Cerebellar cortex (tissue), 1 donor: ENCODE results near the gene FMNL2.
A peak's percentile ranks its signal among the peaks of the same experiment; 100 is the strongest.
"Not testable (repeated sequence)": the region's sequence is repeated elsewhere in the genome, so short reads cannot be mapped to it uniquely, and the experiment has no call there.

ENCODE experiments used
- DNase-seq: peaks from one replicate; pipeline ENCODE4 v3.0.0-alpha.2; 2015; ENCODE audit warnings: low spot score

The FMNL2 gene

DNA sequence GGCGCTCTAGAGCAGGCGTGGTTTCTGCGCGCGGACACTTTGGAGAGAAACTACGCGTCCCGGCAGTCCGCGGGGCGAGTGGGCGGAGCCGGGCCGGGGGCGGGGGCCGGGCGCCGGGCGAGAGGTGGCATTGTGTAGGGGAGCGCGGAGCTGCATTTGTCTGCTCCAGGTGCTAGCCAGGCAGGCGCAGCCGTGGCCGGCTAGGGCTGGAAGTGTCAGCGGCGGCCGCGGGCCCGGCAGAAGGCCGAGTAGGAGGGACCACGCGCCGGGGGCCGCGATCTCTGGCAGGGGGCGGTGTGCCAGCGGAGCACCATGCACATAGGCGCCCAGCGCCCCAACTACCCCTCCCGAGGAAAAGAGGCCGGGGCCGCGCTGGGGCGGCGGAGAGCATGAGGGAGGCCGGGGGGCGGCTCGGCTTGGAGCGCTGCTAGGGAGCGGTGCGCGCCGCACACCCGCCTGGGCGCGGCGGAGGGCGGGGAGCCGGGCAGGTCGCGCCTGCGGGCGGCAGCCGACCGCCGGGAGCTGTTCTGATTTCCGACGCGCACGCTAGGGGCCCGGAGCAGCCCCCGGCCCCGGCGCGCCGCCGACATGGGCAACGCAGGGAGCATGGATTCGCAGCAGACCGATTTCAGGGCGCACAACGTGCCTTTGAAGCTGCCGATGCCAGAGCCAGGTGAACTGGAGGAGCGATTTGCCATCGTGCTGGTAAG, at the start of gene FMNL2:
TSS of gene FMNL2 (plus strand) at position 159 of the 710 bp plus-strand sequence.
- DNase-seq: peak; percentile 91

DNA sequence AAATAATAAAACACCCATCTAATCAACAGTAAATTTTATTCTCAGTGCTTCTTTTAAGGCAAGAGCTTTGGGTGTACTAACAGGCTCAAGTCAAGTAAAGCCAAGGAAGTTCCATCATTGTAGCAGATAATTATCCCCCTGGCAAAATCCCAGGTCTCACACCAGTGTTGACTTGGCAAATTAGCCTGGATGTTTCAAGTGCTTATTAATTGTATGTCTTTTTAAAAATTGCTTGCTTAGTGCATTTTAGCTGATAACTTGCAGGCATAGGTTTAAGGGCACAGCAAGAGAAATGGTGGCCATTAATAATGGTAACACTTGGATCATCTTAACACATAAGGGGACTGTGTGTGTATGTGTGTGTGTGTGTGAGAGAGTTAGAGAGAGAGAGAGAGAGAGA, 42.0 kb upstream of the FMNL2 start:
- no peak for DNase-seq

DNA sequence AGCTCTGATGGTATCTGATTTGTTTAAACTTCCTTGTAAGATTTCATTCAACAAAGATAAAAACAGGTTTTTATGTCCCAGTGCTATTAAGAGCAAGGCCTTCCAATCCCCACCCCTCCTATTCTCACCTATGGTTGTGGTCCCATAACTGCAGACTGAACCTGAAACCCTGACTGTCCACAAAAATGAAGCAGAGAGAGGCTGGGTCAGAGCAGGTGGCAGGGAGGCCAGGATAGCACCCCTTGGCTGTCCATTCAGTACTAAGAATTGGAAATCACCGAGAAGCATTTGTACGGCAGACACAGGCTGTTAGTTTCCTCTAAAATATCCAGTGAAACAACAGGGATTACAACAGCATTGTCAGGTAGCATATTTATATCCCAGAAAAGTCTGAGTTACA, 37.3 kb upstream of the FMNL2 start:
- DNase-seq: no peak

DNA sequence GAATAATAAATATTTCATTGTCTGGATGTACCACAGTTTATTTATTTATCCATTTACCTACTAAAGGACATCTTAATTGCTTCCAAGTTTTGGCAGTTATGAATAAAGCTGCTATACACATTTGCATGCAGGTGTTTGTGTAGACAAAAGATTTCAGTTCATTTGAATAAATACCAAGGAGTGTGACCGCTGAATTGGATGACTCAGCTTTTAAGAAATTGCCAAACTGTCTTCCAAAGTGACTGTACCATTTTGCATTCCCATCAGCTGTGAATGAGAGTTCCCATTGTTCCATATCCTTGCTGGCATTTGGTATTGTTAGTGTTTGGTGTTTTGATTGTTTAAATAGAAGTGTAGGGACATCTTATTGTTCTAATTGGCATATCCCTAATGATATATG, 36.2 kb upstream of the FMNL2 start:
- no peak for DNase-seq

DNA sequence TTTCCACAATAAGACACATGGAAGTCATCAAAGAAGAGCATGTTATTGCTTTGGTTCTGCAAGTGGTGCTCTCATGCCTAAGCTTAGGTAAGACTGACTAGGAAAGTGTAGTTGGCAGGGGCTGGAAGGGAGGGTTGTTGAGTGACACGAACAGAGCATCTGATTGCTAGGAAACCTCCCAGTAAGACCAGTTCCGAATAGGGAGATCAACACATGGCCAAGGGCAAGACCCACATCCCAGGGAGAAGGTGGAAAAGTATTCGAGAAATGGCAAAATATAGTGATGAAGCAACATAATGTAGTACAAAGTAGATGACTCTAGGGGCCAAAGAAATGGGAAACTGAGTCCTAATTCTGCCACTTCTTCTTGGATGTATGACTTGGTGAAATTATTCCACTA, 33.8 kb upstream of the FMNL2 start:
- no peak for DNase-seq

DNA sequence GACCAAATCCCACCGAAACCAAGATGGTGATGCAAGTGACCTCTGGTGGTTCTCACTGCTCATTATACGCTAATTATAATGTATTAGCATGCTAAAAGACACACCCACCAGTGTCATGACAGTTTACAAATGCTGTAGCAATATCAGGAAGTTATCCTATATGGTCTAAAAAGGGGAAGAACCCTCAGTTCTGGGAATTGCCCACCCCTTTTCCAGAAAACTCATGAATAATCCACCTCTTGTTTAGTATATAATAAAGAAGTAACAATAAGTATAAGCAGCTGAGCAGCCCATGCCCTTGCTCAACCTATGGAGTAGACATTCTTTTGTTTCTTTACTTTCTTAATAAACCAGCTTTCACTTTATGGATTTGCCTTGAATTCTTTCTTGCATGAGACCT, 31.0 kb upstream of the FMNL2 start:
- DNase-seq: no peak

GRCh38 chr2:152304836-152305235, 30.1 kb upstream of the FMNL2 start:
- DNase-seq: no peak

DNA sequence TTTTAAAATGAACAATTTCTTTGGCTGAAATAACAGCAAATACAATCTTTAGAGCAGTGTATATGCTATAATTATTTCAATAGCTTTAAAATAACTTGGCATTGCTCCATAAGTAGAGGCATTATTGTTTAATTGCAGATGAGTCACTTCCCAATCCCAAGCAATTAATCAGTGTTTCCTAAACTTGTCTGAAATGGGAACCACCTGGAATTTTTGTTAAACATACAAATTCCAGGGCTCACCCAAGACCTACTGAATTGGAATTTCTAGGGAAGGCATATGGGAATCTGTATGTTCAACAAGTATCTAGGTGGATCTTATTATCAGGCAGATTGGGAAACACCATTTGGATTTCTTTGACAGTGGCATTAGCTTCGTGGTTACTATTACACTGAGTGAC, 27.1 kb upstream of the FMNL2 start:
- no peak for DNase-seq

DNA sequence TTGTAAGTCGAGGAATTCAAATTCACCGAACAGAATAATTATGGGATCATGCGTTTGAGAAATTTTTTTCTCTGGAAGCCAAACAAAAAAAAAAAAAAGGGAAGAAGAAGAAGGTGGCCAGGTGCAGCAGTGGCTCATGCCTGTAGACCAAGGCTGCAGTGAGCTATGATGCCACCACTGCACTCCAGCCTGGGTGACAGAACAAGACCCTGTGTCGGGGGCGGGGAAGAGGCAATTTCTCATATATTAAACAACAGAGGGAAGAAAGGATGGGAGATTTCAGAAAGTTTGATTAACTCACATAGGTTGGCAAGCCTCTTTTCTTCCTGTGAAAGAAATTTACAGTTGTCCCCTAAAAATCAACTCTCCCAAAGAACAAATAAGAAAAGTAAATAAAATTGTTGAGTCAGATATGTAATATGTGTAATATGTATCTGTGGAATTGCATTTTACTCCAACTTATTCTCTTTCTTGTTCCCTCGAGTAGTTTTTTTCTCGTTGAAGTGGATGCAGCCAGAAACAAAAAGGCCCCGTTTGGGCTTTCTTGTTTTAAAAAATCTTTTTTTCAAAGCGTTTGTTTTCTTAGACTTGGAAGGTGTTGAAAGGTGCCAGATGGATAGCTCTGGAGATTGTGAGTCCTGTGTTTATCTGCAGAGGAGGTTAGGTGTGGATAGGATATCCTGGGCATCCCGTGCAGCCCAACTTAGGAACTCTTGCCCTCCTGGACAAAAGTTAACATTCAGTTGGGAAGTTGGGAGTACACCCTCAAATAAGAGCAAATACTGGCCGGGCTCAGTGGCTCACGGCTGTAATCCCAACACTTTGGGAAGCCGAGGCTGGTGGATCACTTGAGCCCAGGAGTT, 25.4 kb upstream of the FMNL2 start:
- no peak for DNase-seq

DNA sequence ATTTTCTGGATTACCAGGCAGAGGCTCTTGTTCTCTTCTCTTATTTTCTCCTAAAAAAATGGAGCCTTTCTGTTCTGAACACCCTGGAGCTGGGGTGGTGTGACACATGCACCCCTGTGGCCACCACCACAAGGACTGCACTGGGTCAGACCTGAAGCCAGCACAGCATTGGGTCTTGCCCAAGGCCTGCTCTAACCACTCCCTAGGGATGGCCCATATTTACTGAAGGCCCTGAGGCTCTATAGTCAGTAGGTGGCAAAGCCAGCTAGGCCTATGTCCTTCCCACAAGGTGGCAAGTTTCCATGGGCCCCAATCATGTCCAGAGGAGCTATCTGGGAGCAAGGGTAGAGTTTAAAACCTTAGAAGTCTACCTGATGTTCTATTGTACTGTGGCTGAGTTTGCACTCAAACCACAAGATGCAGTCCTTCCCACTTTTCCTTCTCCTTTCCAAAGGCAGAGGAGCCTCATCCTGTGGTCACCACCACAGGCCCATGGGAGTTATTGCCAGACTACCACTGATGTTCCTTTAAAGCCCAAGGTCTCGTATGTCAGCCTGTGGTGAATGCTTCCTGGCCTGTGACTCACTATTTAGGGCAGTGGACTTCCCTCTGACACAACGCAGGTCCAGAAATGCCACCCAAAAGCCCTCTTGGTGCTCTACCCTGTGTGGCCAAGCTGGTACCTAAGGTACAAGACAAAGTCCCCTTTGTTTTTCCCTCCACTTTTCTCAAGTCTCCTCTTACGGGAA, 15.0 kb upstream of the FMNL2 start:
- DNase-seq: no peak

DNA sequence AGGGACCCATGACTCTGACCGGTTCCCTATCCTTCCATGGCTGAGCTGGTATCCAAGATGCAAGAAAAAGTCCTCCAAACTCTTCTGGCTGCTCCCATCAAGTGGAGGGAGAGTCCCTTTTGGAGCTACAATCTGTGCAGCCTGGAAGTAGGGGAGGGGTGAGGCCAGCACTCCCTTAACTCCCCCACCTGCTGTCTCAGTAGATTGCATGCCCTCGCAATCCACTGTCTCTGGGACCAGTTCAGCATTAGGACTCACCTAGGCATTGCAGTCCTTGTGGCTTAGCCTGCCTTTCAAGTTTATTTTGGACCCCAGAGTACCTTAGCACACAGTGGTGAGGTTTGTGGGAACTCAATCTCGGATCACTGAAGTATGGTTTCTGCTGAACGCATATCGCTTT, 14.2 kb upstream of the FMNL2 start:
- DNase-seq: no peak

DNA sequence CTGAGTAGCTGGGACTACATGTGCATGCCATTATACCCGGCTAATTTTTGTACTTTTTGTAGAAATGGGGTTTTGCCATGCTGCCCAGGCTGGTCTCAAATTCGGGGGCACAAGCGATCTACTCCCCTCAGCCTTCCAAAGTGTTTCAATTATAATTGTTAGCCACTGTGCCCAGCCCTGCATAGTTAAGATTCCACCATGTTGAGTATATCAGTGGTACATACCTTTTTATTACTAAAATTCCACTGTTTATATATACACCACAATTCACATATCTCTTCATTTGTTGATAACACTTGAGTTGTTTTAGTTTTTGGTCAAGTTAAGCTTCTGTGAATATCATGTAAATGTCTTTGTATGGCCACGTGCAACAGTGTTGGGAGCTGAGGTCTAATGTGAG, 12.8 kb upstream of the FMNL2 start:
- no peak for DNase-seq

GRCh38 chr2:152325126-152325525, 9.8 kb upstream of the FMNL2 start:
- DNase-seq: not testable (repeated sequence)

DNA sequence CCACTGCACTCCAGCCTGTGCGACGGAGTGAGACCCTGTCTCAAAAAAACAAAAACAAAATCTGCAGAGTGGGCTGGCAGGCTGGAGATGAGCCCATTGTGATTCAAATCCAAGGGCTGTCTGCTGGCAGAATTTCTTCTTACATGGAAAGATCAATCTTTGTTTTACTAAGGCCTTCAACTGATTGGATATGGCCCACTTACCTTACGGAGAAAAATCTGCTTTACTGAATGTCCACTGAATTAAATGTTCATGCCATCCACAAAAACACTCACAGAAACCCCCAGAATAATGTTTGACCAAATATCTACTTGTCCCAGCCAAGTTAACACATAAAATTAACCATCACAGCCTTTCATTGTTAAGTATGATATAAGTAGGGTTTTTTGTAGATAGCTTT, 8.3 kb upstream of the FMNL2 start:
- no peak for DNase-seq

DNA sequence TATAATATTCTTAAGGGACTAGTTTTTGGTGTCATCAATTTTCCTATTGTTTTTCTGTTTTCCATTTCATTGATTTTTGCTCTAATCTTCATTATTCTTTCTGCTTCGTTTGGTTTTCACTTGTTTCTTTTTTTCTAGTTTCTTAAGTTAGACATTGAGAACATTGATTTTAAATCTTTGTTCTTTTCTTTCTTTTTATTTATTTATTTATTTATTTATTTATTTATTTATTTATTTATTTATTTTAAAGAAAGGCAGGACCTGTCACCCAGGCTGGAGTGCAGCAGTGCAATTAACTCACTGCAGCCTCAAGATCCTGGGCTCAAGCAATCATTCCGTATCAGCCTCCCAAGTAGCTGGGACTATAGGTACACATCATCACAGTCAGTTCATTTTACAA, 7.0 kb upstream of the FMNL2 start:
- DNase-seq: no peak

DNA sequence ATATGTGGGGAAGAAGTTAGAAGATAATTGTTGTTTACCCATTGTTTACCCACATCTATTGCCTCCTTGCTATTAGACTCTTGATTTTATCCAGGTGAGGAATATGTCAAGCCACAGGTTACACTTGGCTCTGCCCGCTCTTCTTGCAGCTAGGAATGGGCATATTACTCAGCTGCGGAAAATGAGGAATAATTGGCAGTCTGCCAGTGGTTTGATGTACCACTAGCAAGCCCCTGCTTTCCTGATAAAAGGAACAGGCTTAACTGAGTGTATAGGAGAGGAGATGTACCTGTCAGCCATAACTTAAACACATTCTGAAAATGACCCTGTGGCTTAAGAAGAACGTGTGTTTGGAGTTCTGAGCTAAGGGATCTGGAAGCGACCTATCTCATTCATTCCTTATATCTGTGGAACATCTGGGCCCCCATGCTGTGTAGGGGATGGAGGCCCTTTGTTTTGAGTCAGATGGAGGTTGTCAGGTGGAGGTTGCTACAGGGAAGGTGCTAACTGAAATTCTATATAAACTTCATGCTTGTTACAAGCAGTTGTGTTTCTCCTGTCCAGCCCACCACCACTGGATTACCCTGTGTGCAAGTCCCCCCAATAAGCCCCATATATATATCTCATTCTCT, 4.6 kb upstream of the FMNL2 start:
- DNase-seq: no peak

- no peak for DNase-seq
These were observed 316 bp upstream of the FMNL2 start for GRCh38 chr2:152334701-152335015.

- DNase-seq: no peak
These were observed 748 bp downstream of the FMNL2 start for GRCh38 chr2:152335726-152336118.

- peak; percentile 58 for DNase-seq
These were observed 1.3 kb downstream of the FMNL2 start for GRCh38 chr2:152336119-152336853.

GRCh38 chr2:152336854-152337510, 2.0 kb downstream of the FMNL2 start:
- DNase-seq: peak; percentile 74

- no peak for DNase-seq
These were observed 2.5 kb downstream of the FMNL2 start for GRCh38 chr2:152337511-152337903.
